Omental fat pad (tissue), 4 donors: ENCODE measurements around the gene HAGHL. TPM values are rescaled to one million over a fixed set of nuclear protein-coding genes. Genes with fewer than 3 reads are reported as not detected.

Experiments used
- ATAC-seq: fragments of 150-250 bp; one replicate; pipeline ENCODE4 v1.9.1; 2016; ENCODE audit warnings: mild to moderate bottlenecking, moderate library complexity; ENCODE audit not compliant: low FRiP score
- DNase-seq: peaks from one replicate; pipeline ENCODE4 v3.0.0-alpha.2; 2019; ENCODE audit warnings: low spot score
- CTCF ChIP-seq, 3 donors: fragments of 450-650 bp; IDR thresholded peaks; one replicate each; pipeline ENCODE4 v1.5.1; 2016 to 2017; ENCODE audit warnings: antibody characterized with exemption in 3 of 3, mild to moderate bottlenecking in 3 of 3, moderate library complexity in 2 of 3
- total RNA-seq, 4 donors: library from RNA; depleted of rRNA; stranded (reverse); fragments of >200 nt; gene quantifications; one replicate each; pipeline ENCODE4 v1.1.0, GENCODE V29; 2016

Gene HAGHL
- total RNA-seq, 4 donors from 2014 or later, result 0.79 to 7.3 (median 4.6) TPM

GRCh38 chr16:700684-701584 is 26.0 kb upstream of the HAGHL start:
- no peak for DNase-seq
- peak; percentile 61 for ATAC-seq
- TF ChIP-seq CTCF (IDR thresholded peaks at IDR 0.05), result no peak

DNA sequence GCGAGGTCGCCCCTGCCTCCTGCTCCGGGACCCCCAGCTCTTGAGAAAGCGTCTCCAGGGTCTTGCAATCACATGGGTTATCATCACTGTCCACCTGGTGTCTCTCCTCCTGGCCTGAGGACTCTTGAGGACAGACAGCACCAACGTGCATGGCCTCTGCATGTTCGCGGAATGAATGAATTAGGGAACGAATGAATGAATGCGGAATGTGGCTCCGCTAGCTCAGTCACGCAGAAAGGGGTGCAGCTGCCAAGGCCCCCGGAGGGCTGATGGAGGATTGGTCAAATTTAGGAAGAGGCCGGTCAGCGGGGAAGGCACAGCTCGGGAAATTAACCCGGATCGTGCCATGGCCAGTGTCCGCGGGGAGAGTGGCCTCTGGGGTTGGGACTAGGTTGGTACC is 24.6 kb upstream of the HAGHL start:
- TF ChIP-seq CTCF (IDR thresholded peaks at IDR 0.05), result no peak
- no peak for DNase-seq
- no peak for ATAC-seq

DNA sequence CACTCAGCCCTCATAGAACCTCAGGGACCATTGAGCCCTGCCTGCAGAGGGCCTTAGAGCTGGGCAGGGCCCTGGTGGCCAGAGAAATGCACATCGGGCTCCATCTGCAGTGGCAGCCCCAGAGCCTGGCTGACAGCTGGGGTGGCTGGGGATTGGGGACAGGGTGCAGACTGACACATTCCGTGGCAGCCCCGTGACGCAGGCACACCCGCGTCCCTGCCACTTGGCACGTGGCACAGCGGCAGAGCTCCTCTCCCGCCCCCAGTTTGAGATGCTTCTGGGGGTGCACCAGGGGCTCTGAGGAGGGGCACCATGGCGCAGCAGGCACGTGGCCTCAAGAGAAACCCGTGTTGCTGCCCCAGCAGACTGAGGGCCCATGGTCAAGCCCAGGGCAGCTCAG is 23.5 kb upstream of the HAGHL start:
- no peak for TF ChIP-seq CTCF (IDR thresholded peaks at IDR 0.05)
- ATAC-seq (no peak), DNase-seq (no peak)

- TF ChIP-seq CTCF (IDR thresholded peaks at IDR 0.05), result no peak
- DNase-seq (no peak), ATAC-seq (no peak)
These were observed 22.9 kb upstream of the HAGHL start for GRCh38 chr16:704047-704446.

DNA sequence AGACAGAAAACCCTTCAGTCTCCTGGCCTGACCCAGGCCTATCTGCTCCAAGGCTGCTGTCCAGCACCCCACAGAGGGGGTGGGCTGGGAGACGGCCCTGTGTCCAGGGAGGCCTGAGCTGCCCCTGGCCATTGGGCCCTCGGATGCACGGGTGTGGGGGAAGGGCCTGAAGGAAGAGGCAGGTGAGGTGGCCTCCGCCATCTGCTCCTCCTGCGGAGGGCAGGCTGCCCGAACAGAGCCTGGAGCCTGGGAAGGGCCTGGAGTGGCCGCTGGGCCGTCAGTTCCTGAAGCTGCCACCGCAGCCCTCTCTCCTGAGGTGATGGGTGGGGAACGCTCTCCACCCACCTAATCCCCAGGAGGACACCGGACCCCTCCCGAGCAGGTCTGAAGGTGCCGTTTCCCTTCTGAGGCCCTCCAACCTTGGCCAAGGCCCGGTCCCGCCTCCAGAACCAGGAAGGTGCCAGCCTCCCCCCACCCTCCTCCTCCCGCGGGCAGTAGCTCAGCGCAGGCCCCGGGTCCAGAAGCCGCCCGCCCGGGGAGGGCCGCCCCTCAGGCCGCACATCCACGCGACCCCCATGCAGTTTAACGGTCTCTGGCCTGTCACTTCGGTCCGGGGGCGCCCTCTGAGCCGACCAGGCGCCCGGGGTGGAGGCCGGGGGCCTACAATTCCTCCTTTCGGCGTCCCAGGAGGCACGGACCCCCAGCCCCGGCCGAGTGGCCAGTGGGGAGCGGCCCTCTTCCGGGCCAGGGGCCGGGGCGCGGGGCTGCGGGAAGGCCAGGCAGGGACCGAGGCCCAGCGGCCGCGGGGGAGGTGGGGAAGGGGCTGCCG is 22.1 kb upstream of the HAGHL start:
- no peak for DNase-seq
- TF ChIP-seq CTCF (IDR thresholded peaks at IDR 0.05), result no peak
- ATAC-seq, result no peak

- DNase-seq (no peak), ATAC-seq (no peak)
- TF ChIP-seq CTCF (IDR thresholded peaks at IDR 0.05), result no peak
These were observed 21.3 kb upstream of the HAGHL start, which contains the start of gene FBXL16 for GRCh38 chr16:705431-706188. TSS of gene FBXL16 (minus strand) at chr16:705801. CDS start at chr16:697405, 8,396 bp downstream.
